NCI-H2081 treated with DMSO at 0.1 percent for 48 hours (cell line): ENCODE results near the gene ITGA4.

Experiments used
- DNase-seq: peaks from one replicate; lab custom pipeline; 2025; lab: John Stamatoyannopoulos, UW

ITGA4 gene

GRCh38 chr2:181575024-181575649, 118.0 kb downstream of the ITGA4 start:
- DNase-seq = no peak

DNA sequence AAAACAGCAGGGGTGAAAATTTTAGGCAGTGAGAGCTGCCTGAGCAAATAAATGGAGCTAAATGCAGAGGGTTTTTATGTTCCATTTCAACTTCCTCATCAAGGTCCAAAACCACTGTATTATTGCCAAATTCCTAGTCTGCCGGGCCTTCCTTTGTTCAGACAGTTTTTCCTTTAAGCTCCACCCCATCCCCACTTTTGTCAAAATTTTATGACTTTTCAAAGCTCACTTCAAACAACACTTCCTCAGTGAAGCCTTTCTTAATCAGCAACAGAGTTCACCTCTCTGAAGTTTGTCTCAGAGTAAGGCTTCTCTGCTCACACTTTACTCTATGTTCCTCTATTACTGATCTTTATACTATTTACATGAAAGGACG, 118.5 kb downstream of the ITGA4 start:
- DNase-seq = no peak

- no peak for DNase-seq
Observed at GRCh38 chr2:181576431-181576830, 119.2 kb downstream of the ITGA4 start.

DNA sequence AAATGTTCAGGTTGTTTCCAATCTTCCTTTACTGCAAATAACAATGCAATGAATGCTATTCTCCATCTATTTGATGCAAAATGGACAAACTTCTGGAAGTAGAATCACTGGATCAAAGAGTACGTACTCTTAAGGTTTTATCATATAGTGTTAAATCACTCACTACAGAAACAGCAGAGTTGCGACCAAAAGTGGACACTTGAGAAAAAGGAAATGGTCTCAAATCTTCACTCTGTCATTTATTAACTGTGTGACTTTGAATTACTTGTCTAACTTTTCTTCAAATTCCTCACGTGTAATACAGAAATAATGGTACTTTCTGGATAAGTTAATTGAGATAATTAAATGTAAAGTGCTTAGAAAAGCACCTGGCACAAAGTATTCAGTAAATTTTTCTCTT, 121.6 kb downstream of the ITGA4 start:
- no peak for DNase-seq

DNA sequence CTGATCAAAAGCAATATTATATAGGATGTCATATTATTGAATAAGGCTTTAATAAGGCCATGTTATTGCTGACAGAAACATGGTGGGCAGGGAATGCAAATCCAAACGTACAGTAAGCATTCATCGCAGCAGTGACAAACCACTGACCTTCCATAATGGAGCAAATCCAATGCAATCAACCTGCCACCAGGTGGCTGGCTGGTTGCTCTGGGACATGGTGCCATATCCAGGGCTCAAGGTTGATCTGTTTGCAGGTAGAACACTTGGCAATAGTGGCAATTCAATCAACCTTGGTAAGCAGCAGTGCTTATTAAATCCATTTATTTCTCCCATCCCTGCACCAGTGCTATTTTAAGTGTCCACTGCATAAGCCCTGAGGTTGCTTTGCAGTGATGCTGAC, 124.3 kb downstream of the ITGA4 start:
- DNase-seq = no peak

- no peak for DNase-seq
Observed at GRCh38 chr2:181585732-181586131, 128.5 kb downstream of the ITGA4 start.
